ENCODE results near the gene ADM. TPM values are rescaled to one million over a fixed set of nuclear protein-coding genes. Genes with fewer than 3 reads are reported as not detected.
A peak's percentile ranks its signal among the peaks of the same experiment; 100 is the strongest.

ADM gene
- total and polyA plus RNA-seq, 2 experiments from 2014 or later = 75.8 to 95.9 TPM

GRCh38 chr11:10302359-10302743 is 2.5 kb upstream of the ADM start:
- Histone ChIP-seq H2AFZ (peak overlapping the region; percentile 85), H3K79me2 (replicated peaks; ENCODE audit: insufficient read depth) (peaks cover 23% of the 10 kb centered on the region), H3K27me3 (ENCODE audit: insufficient read depth) (peaks cover 71% of the 10 kb centered on the region), H3K9me2 (ENCODE audit: insufficient read depth) (no peaks in the 10 kb centered on the region), H3K4me2 (peak overlapping the region; percentile 69), H3K27ac (ENCODE audit: low read depth) (no peak overlapping the region), H3F3A (replicated peaks; ENCODE audit: low read depth) (peaks cover 20% of the 10 kb centered on the region), H3K36me3 (ENCODE audit: insufficient read depth) (no peaks in the 10 kb centered on the region), H3K4me3 (peak overlapping the region; percentile 92), H4K20me1 (replicated peaks; ENCODE audit: insufficient read depth) (peaks cover 5% of the 10 kb centered on the region; the same call in 1 of the 2 replicates), H3K4me1 (ENCODE audit: insufficient read depth) (peaks cover 18% of the 10 kb centered on the region)
- Mint-ChIP-seq H3K36me3 (ENCODE audit: low read depth) (peaks cover 47% of the 10 kb centered on the region), H3K27me3 (ENCODE audit: insufficient read depth, low read depth, poor library complexity) (peaks cover 43% of the 10 kb centered on the region), H3K9me3 (peaks cover 5% of the 10 kb centered on the region; the same call in 2 of the 3 replicates), H3K4me1 (peaks cover 16% of the 10 kb centered on the region), H3K27ac (no peak overlapping the region), H3K4me3 (peak overlapping the region; percentile 79)
- DNase-seq (ENCODE audit: low spot score) (no peak), ATAC-seq (no peak)
- TF ChIP-seq, protein P1, sequence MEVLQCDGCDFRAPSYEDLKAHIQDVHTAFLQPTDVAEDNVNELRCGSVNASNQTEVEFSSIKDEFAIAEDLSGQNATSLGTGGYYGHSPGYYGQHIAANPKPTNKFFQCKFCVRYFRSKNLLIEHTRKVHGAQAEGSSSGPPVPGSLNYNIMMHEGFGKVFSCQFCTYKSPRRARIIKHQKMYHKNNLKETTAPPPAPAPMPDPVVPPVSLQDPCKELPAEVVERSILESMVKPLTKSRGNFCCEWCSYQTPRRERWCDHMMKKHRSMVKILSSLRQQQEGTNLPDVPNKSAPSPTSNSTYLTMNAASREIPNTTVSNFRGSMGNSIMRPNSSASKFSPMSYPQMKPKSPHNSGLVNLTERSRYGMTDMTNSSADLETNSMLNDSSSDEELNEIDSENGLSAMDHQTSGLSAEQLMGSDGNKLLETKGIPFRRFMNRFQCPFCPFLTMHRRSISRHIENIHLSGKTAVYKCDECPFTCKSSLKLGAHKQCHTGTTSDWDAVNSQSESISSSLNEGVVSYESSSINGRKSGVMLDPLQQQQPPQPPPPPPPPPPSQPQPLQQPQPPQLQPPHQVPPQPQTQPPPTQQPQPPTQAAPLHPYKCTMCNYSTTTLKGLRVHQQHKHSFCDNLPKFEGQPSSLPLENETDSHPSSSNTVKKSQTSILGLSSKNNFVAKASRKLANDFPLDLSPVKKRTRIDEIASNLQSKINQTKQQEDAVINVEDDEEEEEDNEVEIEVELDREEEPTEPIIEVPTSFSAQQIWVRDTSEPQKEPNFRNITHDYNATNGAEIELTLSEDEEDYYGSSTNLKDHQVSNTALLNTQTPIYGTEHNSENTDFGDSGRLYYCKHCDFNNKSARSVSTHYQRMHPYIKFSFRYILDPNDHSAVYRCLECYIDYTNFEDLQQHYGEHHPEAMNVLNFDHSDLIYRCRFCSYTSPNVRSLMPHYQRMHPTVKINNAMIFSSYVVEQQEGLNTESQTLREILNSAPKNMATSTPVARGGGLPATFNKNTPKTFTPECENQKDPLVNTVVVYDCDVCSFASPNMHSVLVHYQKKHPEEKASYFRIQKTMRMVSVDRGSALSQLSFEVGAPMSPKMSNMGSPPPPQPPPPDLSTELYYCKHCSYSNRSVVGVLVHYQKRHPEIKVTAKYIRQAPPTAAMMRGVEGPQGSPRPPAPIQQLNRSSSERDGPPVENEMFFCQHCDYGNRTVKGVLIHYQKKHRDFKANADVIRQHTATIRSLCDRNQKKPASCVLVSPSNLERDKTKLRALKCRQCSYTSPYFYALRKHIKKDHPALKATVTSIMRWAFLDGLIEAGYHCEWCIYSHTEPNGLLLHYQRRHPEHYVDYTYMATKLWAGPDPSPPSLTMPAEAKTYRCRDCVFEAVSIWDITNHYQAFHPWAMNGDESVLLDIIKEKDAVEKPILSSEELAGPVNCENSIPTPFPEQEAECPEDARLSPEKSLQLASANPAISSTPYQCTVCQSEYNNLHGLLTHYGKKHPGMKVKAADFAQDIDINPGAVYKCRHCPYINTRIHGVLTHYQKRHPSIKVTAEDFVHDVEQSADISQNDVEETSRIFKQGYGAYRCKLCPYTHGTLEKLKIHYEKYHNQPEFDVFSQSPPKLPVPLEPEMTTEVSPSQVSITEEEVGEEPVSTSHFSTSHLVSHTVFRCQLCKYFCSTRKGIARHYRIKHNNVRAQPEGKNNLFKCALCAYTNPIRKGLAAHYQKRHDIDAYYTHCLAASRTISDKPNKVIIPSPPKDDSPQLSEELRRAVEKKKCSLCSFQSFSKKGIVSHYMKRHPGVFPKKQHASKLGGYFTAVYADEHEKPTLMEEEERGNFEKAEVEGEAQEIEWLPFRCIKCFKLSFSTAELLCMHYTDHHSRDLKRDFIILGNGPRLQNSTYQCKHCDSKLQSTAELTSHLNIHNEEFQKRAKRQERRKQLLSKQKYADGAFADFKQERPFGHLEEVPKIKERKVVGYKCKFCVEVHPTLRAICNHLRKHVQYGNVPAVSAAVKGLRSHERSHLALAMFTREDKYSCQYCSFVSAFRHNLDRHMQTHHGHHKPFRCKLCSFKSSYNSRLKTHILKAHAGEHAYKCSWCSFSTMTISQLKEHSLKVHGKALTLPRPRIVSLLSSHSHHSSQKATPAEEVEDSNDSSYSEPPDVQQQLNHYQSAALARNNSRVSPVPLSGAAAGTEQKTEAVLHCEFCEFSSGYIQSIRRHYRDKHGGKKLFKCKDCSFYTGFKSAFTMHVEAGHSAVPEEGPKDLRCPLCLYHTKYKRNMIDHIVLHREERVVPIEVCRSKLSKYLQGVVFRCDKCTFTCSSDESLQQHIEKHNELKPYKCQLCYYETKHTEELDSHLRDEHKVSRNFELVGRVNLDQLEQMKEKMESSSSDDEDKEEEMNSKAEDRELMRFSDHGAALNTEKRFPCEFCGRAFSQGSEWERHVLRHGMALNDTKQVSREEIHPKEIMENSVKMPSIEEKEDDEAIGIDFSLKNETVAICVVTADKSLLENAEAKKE (CRISPR knock-in tag; IDR thresholded peaks at IDR 0.05) = no peak
- no peak for TF ChIP-seq STAT1 (IDR thresholded peaks at IDR 0.05; ENCODE audit: unreplicated experiment)
- TF ChIP-seq, protein P2, sequence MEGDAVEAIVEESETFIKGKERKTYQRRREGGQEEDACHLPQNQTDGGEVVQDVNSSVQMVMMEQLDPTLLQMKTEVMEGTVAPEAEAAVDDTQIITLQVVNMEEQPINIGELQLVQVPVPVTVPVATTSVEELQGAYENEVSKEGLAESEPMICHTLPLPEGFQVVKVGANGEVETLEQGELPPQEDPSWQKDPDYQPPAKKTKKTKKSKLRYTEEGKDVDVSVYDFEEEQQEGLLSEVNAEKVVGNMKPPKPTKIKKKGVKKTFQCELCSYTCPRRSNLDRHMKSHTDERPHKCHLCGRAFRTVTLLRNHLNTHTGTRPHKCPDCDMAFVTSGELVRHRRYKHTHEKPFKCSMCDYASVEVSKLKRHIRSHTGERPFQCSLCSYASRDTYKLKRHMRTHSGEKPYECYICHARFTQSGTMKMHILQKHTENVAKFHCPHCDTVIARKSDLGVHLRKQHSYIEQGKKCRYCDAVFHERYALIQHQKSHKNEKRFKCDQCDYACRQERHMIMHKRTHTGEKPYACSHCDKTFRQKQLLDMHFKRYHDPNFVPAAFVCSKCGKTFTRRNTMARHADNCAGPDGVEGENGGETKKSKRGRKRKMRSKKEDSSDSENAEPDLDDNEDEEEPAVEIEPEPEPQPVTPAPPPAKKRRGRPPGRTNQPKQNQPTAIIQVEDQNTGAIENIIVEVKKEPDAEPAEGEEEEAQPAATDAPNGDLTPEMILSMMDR (conservative IDR thresholded peaks at IDR 0.05; ENCODE audit: low read depth in 2 of 2) = no peak
- no peak for TF ChIP-seq REST (IDR thresholded peaks at IDR 0.05; ENCODE audit: unreplicated experiment)
- TF ChIP-seq CREB1 (CRISPR knock-in tag; IDR thresholded peaks at IDR 0.05; ENCODE audit: low read depth) = no peak
- no peak for TF ChIP-seq ETS1 (IDR thresholded peaks at IDR 0.05)
- no peak for TF ChIP-seq EZH2phosphoT487 (IDR thresholded peaks at IDR 0.05; ENCODE audit: unreplicated experiment)
- TF ChIP-seq EZH2 (IDR thresholded peaks at IDR 0.05; ENCODE audit: low read depth, unreplicated experiment) = no peak
- TF ChIP-seq ZNF114 (CRISPR knock-in tag; IDR thresholded peaks at IDR 0.05) = no peak
- no peak for TF ChIP-seq POLR2AphosphoS5 (IDR thresholded peaks at IDR 0.05; ENCODE audit: low read depth)
- TF ChIP-seq JUNB (IDR thresholded peaks at IDR 0.05; ENCODE audit: unreplicated experiment) = no peak
- TF ChIP-seq NANOG (IDR thresholded peaks at IDR 0.05; ENCODE audit: borderline replicate concordance) = no peak
- TF ChIP-seq ZNF331 (CRISPR knock-in tag; IDR thresholded peaks at IDR 0.05; ENCODE audit: low read depth) = no peak
